Sigmoid colon (tissue), 4 donors: ENCODE measurements around the gene SPG7.

Experiments used
- CTCF ChIP-seq, 4 experiments: fragments of 450-650 bp in 3 of 4; fragments of 200-600 bp in 1 of 4; IDR thresholded peaks; one replicate each; pipeline ENCODE4 v1.5.1; 2016 to 2019; ENCODE audit warnings: antibody characterized with exemption in 4 of 4, mild to moderate bottlenecking in 3 of 4, moderate library complexity in 2 of 4
- POLR2A ChIP-seq, 2 donors: fragments of 450-650 bp; IDR thresholded peaks; one replicate each; pipeline ENCODE4 v1.6.1; 2016; ENCODE audit warnings: antibody characterized with exemption in 2 of 2, mild to moderate bottlenecking in 2 of 2, moderate library complexity in 2 of 2
- POLR2AphosphoS5 ChIP-seq, 4 donors: sonication (generic); formaldehyde crosslinking; IDR thresholded peaks; one replicate each; pipeline ENCODE4 v1.6.1; 2017; ENCODE audit warnings: antibody characterized with exemption in 4 of 4

DNA sequence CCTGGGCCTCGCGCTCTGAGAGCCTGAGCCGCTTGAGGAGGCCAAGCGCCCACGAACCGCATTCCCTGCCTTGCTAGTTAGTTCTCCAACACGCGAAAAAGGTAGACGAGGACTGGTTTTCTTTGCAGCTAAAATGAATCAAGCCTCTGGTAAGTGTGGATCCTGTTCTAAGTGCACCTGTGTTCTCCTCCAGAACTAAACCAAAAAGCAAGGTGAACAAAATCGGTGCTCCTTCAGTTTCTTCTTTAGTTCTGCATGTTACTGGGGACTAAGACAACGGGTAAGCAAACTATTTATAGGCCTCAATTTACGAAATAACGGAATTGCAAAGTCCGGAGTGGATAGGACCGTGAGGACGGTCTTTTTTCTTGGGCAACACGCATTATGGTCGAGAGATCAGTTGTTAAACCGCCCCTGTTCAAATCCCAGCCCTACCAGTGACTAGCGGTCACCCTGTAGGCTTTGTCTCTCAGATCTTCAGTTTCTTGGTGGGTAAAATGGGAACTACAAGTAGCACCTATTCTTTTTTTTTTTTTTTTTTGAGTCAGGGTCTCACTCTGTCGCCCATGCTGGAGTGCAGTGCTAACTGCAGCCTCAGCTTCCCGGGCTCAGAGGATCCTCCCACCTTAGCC lies 16.8 kb upstream of the SPG7 start:
- TF ChIP-seq CTCF (IDR thresholded peaks at IDR 0.05) (peak in 1 of 4 experiments; percentile 38), POLR2A (IDR thresholded peaks at IDR 0.05) (no peak), POLR2AphosphoS5 (IDR thresholded peaks at IDR 0.05) (no peak)
